SU-DHL-6 (cell line): ENCODE measurements around the gene LRRC71.

Experiments used
- H2AFZ ChIP-seq: fragments of 200-600 bp; sonication (generic); 2 replicates; pipeline ENCODE4 v1.6.1; 2014; ENCODE audit warnings: low read depth, mild to moderate bottlenecking, moderate library complexity, mixed read lengths, antibody characterized with exemption, low read length; ENCODE audit not compliant: severe bottlenecking
- H3F3A ChIP-seq: fragments of 200-600 bp; shearing (Covaris generic); 2 replicates; pipeline ENCODE4 v1.6.0; 2016; ENCODE audit warnings: antibody characterized with exemption, mild to moderate bottlenecking; ENCODE audit not compliant: insufficient read depth
- H3K27ac ChIP-seq: fragments of 200-600 bp; sonication (generic); 2 replicates; pipeline ENCODE4 v1.5.1; 2016; ENCODE audit warnings: low read depth, mild to moderate bottlenecking, low read length, moderate library complexity, mixed read lengths
- H3K27me3 ChIP-seq: fragments of 200-600 bp; sonication (generic), shearing (Covaris generic); 2 replicates; pipeline ENCODE4 v1.6.0; 2014; ENCODE audit warnings: mild to moderate bottlenecking, low read length
- H3K36me3 ChIP-seq: fragments of 200-600 bp; sonication (generic); 2 replicates; pipeline ENCODE4 v1.6.1; 2014; ENCODE audit warnings: mild to moderate bottlenecking, low read length, mixed read lengths
- H3K4me2 ChIP-seq: fragments of 300-600, 200-600 bp; shearing (Covaris generic), sonication (generic); 2 replicates; pipeline ENCODE4 v1.6.0; 2014; ENCODE audit warnings: low read length, low read depth, mild to moderate bottlenecking; ENCODE audit not compliant: poor library complexity, severe bottlenecking
- H3K4me3 ChIP-seq: fragments of 200-600 bp; sonication (generic); 2 replicates; pipeline ENCODE4 v1.5.1; 2014; ENCODE audit warnings: antibody characterized with exemption, low read length, mild to moderate bottlenecking, mixed read lengths; ENCODE audit not compliant: insufficient read depth, poor library complexity, severe bottlenecking
- H3K79me2 ChIP-seq: fragments of 200-600 bp; sonication (generic); 2 replicates; pipeline ENCODE4 v1.6.1; 2014; ENCODE audit warnings: mild to moderate bottlenecking, low read length, moderate library complexity; ENCODE audit not compliant: insufficient read depth
- H3K9ac ChIP-seq: fragments of 200-600 bp; sonication (generic); 2 replicates; pipeline ENCODE4 v1.7.0; 2014; ENCODE audit warnings: mild to moderate bottlenecking, low read length
- H3K9me2 ChIP-seq: fragments of 200-600 bp; sonication (generic); replicated peaks from 2 replicates; pipeline ENCODE4 v1.6.1; 2014; ENCODE audit warnings: low read length; ENCODE audit not compliant: insufficient read depth
- H3K9me3 ChIP-seq: fragments of 200-600 bp; sonication (generic); 2 replicates; pipeline ENCODE4 v1.6.1; 2014; ENCODE audit warnings: low read length, mixed read lengths; ENCODE audit not compliant: insufficient read depth
- H4K20me1 ChIP-seq: fragments of 200-600 bp; sonication (generic); 2 replicates; pipeline ENCODE4 v1.6.1; 2014; ENCODE audit warnings: low read depth, mild to moderate bottlenecking, antibody characterized with exemption, low read length, moderate library complexity, mixed read lengths
- EZH2phosphoT487 ChIP-seq: fragments of 200-600 bp; sonication (generic), shearing (Covaris generic); conservative IDR thresholded peaks from 2 replicates; pipeline ENCODE4 v1.6.1; 2018; ENCODE audit warnings: mild to moderate bottlenecking, antibody characterized with exemption, low read length, moderate library complexity, mixed read lengths
- TF ChIP-seq, protein P1 (sequence below): fragments of 200-600 bp; sonication (generic); IDR thresholded peaks from one replicate; pipeline ENCODE4 v1.5.1; 2017; ENCODE audit warnings: antibody characterized with exemption, mild to moderate bottlenecking, low read length, moderate library complexity; ENCODE audit not compliant: insufficient read depth, poor library complexity, severe bottlenecking

The LRRC71 gene

GRCh38 chr1:156942176-156942575 is 21.7 kb downstream of the LRRC71 start:
- Histone ChIP-seq H3K27me3 (no peaks in the 10 kb centered on the region), H3K9ac (no peak overlapping the region), H3K79me2 (no peaks in the 10 kb centered on the region), H3K4me3 (no peak overlapping the region), H3K9me3 (no peaks in the 10 kb centered on the region), H3K4me2 (no peak overlapping the region), H2AFZ (no peak overlapping the region), H3K27ac (no peak overlapping the region), H3K36me3 (no peaks in the 10 kb centered on the region), H3F3A (no peaks in the 10 kb centered on the region), H4K20me1 (no peaks in the 10 kb centered on the region), H3K9me2 (no peaks in the 10 kb centered on the region)
- TF ChIP-seq, protein P1, sequence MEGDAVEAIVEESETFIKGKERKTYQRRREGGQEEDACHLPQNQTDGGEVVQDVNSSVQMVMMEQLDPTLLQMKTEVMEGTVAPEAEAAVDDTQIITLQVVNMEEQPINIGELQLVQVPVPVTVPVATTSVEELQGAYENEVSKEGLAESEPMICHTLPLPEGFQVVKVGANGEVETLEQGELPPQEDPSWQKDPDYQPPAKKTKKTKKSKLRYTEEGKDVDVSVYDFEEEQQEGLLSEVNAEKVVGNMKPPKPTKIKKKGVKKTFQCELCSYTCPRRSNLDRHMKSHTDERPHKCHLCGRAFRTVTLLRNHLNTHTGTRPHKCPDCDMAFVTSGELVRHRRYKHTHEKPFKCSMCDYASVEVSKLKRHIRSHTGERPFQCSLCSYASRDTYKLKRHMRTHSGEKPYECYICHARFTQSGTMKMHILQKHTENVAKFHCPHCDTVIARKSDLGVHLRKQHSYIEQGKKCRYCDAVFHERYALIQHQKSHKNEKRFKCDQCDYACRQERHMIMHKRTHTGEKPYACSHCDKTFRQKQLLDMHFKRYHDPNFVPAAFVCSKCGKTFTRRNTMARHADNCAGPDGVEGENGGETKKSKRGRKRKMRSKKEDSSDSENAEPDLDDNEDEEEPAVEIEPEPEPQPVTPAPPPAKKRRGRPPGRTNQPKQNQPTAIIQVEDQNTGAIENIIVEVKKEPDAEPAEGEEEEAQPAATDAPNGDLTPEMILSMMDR: no peak
- TF ChIP-seq EZH2phosphoT487: no peak

GRCh38 chr1:156942576-156942975 is 22.1 kb downstream of the LRRC71 start:
- H3K36me3 ChIP-seq: no peaks in the 10 kb centered on the region
- no peaks in the 10 kb centered on the region for H3K9me2 ChIP-seq
- H3K27me3 ChIP-seq: no peaks in the 10 kb centered on the region
- H3K27ac ChIP-seq: no peak overlapping the region
- no peaks in the 10 kb centered on the region for H3K79me2 ChIP-seq
- no peaks in the 10 kb centered on the region for H3F3A ChIP-seq
- no peak overlapping the region for H3K9ac ChIP-seq
- no peak overlapping the region for H3K4me2 ChIP-seq
- H2AFZ ChIP-seq: no peak overlapping the region
- no peak overlapping the region for H3K4me3 ChIP-seq
- H4K20me1 ChIP-seq: no peaks in the 10 kb centered on the region
- H3K9me3 ChIP-seq: no peaks in the 10 kb centered on the region
- TF ChIP-seq, protein P1: no peak
- no peak for TF ChIP-seq EZH2phosphoT487

DNA sequence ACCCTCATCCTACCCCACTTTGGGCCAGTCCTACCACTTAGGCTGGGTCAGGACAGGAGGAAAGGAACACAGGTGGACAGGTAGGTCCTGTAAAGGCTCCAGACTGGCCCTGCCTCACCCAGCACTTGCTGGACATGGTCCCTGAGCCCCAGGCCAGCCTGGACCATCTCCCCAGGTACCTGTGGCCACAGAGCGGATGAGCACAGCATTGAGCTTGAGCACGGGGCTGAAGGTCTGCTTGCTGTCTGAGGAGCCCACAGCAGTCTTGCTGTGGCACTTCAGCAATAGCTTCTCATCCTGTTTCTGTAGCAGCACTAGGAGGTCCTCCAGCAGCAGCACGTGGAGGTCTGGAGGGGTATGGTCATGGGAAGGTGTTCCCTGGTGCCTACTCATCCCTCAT is 23.3 kb downstream of the LRRC71 start:
- Histone ChIP-seq H3K4me3 (no peak overlapping the region), H3K27ac (no peak overlapping the region), H3K27me3 (no peaks in the 10 kb centered on the region), H3K79me2 (no peaks in the 10 kb centered on the region), H3F3A (no peaks in the 10 kb centered on the region), H3K9me2 (no peaks in the 10 kb centered on the region), H3K4me2 (no peak overlapping the region), H3K36me3 (no peaks in the 10 kb centered on the region), H2AFZ (no peak overlapping the region), H3K9me3 (no peaks in the 10 kb centered on the region), H3K9ac (no peak overlapping the region), H4K20me1 (no peaks in the 10 kb centered on the region)
- TF ChIP-seq EZH2phosphoT487: no peak
- TF ChIP-seq, protein P1: no peak
